Liver (tissue), 9 donors: ENCODE data around the gene LIMS2. TPM values are rescaled to one million over a fixed set of nuclear protein-coding genes. Genes with fewer than 3 reads are reported as not detected.

ENCODE experiments used
- DNase-seq: peaks from one replicate; pipeline ENCODE4 v3.0.0-alpha.2; 2017; ENCODE audit warnings: low spot score
- H3K27ac ChIP-seq, 2 donors: one replicate each; pipeline ENCODE4 v1.7.0; 2013; ENCODE audit warnings: inconsistent platforms in 2 of 2, low read length in 2 of 2, control low read depth in 1 of 2, low read depth in 1 of 2, mild to moderate bottlenecking in 1 of 2
- H3K27me3 ChIP-seq, 4 donors: one replicate each; pipeline versions ENCODE4 v1.6.1 to v1.7.0; 2013; ENCODE audit warnings: low read length in 3 of 4, inconsistent platforms in 1 of 4, mild to moderate bottlenecking in 1 of 4, moderate library complexity in 1 of 4; ENCODE audit not compliant: control insufficient read depth in 4 of 4, insufficient read depth in 4 of 4
- H3K36me3 ChIP-seq, 4 donors: one replicate each; pipeline versions ENCODE4 v1.6.1 to v1.7.0; 2013; ENCODE audit warnings: low read length in 3 of 4, mild to moderate bottlenecking in 3 of 4, low read depth in 1 of 4, moderate library complexity in 1 of 4; ENCODE audit not compliant: control insufficient read depth in 4 of 4, insufficient read depth in 3 of 4
- H3K4me1 ChIP-seq, 4 donors: one replicate each; pipeline versions ENCODE4 v1.6.1 to v1.7.0; 2013; ENCODE audit warnings: low read length in 3 of 4, mild to moderate bottlenecking in 3 of 4, moderate library complexity in 1 of 4; ENCODE audit not compliant: control insufficient read depth in 4 of 4, insufficient read depth in 4 of 4
- H3K4me3 ChIP-seq, 3 donors: one replicate each; pipeline versions ENCODE4 v1.6.1 to v1.7.0; 2013; ENCODE audit warnings: low read length in 3 of 3, control low read depth in 1 of 3, low read depth in 1 of 3, mild to moderate bottlenecking in 1 of 3
- H3K9ac ChIP-seq, 2 donors: one replicate each; pipeline ENCODE4 v1.7.0; 2013; ENCODE audit warnings: low read length in 2 of 2, mild to moderate bottlenecking in 2 of 2, moderate library complexity in 2 of 2, control low read depth in 1 of 2, low read depth in 1 of 2
- H3K9me3 ChIP-seq, 4 donors: one replicate each; pipeline versions ENCODE4 v1.6.1 to v1.7.0; 2013; ENCODE audit warnings: low read length in 3 of 4; ENCODE audit not compliant: control insufficient read depth in 4 of 4
- EGR1 ChIP-seq, 2 donors: IDR thresholded peaks; 2 replicates each; pipeline ENCODE4 v1.6.1; 2016 to 2018; ENCODE audit warnings: antibody characterized with exemption in 2 of 2, low read depth in 2 of 2
- FOXA1 ChIP-seq: IDR thresholded peaks from 2 replicates; pipeline ENCODE4 v1.6.1; 2016; ENCODE audit warnings: antibody characterized with exemption
- FOXA2 ChIP-seq: IDR thresholded peaks from 2 replicates; pipeline ENCODE4 v1.6.1; 2016; ENCODE audit warnings: antibody characterized with exemption
- HNF4A ChIP-seq, 2 donors: conservative IDR thresholded peaks; 2 replicates each; pipeline ENCODE4 v1.6.1; 2016; ENCODE audit warnings: antibody characterized with exemption in 2 of 2, mild to moderate bottlenecking in 2 of 2
- HNF4G ChIP-seq: IDR thresholded peaks from 2 replicates; pipeline ENCODE4 v1.6.1; 2016; ENCODE audit warnings: antibody characterized with exemption
- JUND ChIP-seq, 2 donors: IDR thresholded peaks; 2 replicates each; pipeline ENCODE4 v1.6.1; 2016; ENCODE audit warnings: antibody characterized with exemption in 2 of 2
- NR2F2 ChIP-seq: IDR thresholded peaks from 2 replicates; pipeline ENCODE4 v1.6.1; 2016; ENCODE audit warnings: antibody characterized with exemption
- RAD21 ChIP-seq, 2 donors: IDR thresholded peaks; 2 replicates each; pipeline ENCODE4 v1.6.1; 2016; ENCODE audit warnings: antibody characterized with exemption in 2 of 2, mild to moderate bottlenecking in 2 of 2
- RXRA ChIP-seq, 2 donors: IDR thresholded peaks; 2 replicates each; pipeline ENCODE4 v1.6.1; 2017 to 2018; ENCODE audit warnings: antibody characterized with exemption in 2 of 2, mild to moderate bottlenecking in 1 of 2
- SP1 ChIP-seq: IDR thresholded peaks from 2 replicates; pipeline ENCODE4 v1.6.1; 2018; ENCODE audit warnings: antibody characterized with exemption, mild to moderate bottlenecking
- TAF1 ChIP-seq: conservative IDR thresholded peaks from 2 replicates; pipeline ENCODE4 v1.6.1; 2016; ENCODE audit warnings: antibody characterized with exemption, mild to moderate bottlenecking
- YY1 ChIP-seq: IDR thresholded peaks from 2 replicates; pipeline ENCODE4 v1.6.1; 2016; ENCODE audit warnings: antibody characterized with exemption, mild to moderate bottlenecking
- WGBS: extraction: QIAGEN DNeasy Blood & Tissue Kit; methylation state at CpG from one replicate; pipeline ENCODE4 v1.1.7; 2013; 5-methylcytosine and 5-hydroxymethylcytosine counted together
- polyA plus RNA-seq, 2 donors: library from polyadenylated mRNA; stranded (reverse) in 1 of 2; unstranded in 1 of 2; fragments of 200-250 nt in 1 of 2; fragments of >200 nt in 1 of 2; fragmentation: Nextera tagmentation in 1 of 2; extraction: Ambion mirVana in 1 of 2; gene quantifications; one replicate each; pipeline versions ENCODE4 v1.2.1 to v1.2.3, GENCODE V29; 2013 to 2015
- total RNA-seq, 2 donors: library from RNA; depleted of rRNA; stranded (reverse); fragments of >200 nt; gene quantifications; one replicate each; pipeline ENCODE4 v1.2.3, GENCODE V29; 2014
- TF ChIP-seq, protein P1 (sequence below): IDR thresholded peaks from 2 replicates; pipeline ENCODE4 v1.6.1; 2016; ENCODE audit warnings: antibody characterized with exemption, mild to moderate bottlenecking
- TF ChIP-seq, protein P2 (sequence below): IDR thresholded peaks from 2 replicates; pipeline ENCODE4 v1.6.1; 2016; ENCODE audit warnings: antibody characterized with exemption
- TF ChIP-seq, protein P3 (sequence below): IDR thresholded peaks from 2 replicates; pipeline ENCODE4 v1.6.1; 2016; ENCODE audit warnings: antibody characterized with exemption
- TF ChIP-seq, protein P4 (sequence below): fragments of 150-350 bp; IDR thresholded peaks from 2 replicates; pipeline ENCODE4 v1.5.1; 2017; ENCODE audit warnings: improper control_type of control experiment, low read depth, low read length; ENCODE audit not compliant: missing input control
- TF ChIP-seq, protein P5 (sequence below): IDR thresholded peaks from 2 replicates; pipeline ENCODE4 v1.6.1; 2016; ENCODE audit warnings: antibody characterized with exemption
- donor health status: healthy.
- donor health status: healthy.
- donor health status: healthy.
- donor health status: healthy.
- donor health status: healthy.

The LIMS2 gene
- total and polyA plus RNA-seq, 4 donors: 1.4 to 17.9 (median 16.1) TPM

DNA sequence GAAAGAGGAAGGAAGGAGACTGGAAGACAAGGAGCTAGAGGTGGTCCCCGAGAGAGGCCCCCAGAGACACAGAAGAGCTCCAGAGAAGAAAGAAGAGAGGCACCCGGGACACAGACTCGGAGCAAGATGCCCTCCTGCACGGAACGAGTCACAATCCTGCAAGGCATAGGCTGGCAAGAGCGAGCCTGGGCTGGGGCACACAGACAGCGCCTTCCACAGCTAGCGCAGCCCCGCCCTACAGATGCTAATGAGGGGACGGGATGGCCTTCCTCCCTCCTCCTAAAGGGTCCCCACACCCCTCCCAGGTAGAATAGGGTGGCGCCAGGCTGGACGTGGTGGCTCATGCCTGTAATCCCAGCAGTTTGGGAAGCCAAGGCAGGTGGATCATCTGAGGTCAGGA lies 49.2 kb downstream of the LIMS2 start:
- no peak overlapping the region for H3K9ac ChIP-seq
- H3K27me3 ChIP-seq: no peaks in the 10 kb centered on the region
- H3K36me3 ChIP-seq: no peaks in the 10 kb centered on the region
- no peak for DNase-seq
- no peaks in the 10 kb centered on the region for H3K9me3 ChIP-seq
- H3K4me1 ChIP-seq: no peaks in the 10 kb centered on the region
- no peak overlapping the region for H3K4me3 ChIP-seq
- 73% methylated on average over 12 of the region's 12 CpGs for WGBS
- TF ChIP-seq EGR1 (IDR thresholded peaks at IDR 0.05; ENCODE audit: low read depth in 2 of 2) (no peak), TAF1 (no peak), HNF4G (no peak), HNF4A (conservative IDR thresholded peaks at IDR 0.05) (no peak), RXRA (IDR thresholded peaks at IDR 0.05) (no peak), NR2F2 (no peak)
- TF ChIP-seq, protein P1, sequence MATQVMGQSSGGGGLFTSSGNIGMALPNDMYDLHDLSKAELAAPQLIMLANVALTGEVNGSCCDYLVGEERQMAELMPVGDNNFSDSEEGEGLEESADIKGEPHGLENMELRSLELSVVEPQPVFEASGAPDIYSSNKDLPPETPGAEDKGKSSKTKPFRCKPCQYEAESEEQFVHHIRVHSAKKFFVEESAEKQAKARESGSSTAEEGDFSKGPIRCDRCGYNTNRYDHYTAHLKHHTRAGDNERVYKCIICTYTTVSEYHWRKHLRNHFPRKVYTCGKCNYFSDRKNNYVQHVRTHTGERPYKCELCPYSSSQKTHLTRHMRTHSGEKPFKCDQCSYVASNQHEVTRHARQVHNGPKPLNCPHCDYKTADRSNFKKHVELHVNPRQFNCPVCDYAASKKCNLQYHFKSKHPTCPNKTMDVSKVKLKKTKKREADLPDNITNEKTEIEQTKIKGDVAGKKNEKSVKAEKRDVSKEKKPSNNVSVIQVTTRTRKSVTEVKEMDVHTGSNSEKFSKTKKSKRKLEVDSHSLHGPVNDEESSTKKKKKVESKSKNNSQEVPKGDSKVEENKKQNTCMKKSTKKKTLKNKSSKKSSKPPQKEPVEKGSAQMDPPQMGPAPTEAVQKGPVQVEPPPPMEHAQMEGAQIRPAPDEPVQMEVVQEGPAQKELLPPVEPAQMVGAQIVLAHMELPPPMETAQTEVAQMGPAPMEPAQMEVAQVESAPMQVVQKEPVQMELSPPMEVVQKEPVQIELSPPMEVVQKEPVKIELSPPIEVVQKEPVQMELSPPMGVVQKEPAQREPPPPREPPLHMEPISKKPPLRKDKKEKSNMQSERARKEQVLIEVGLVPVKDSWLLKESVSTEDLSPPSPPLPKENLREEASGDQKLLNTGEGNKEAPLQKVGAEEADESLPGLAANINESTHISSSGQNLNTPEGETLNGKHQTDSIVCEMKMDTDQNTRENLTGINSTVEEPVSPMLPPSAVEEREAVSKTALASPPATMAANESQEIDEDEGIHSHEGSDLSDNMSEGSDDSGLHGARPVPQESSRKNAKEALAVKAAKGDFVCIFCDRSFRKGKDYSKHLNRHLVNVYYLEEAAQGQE: no peak
- no peak overlapping the region for H3K27ac ChIP-seq

DNA sequence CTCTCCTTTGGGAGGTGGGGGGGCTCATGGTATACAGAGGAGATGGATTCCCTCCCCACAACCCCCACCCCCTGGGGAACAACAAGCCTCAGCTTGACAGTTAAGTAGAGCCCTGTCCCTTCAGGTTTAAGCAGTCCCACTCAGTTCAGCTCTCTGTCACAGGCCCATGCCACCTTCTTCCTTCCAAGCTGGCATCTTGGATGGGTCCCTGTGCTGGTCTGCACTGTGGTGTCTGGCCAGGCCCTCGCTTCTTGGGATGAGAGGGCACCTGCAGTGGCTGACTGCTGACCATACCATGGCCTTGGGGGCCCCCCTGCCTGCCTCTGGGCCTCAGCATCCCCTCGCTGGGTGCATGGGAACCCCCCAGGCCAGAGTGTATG lies 49.8 kb downstream of the LIMS2 start:
- Histone ChIP-seq H3K27ac (no peak overlapping the region), H3K9ac (no peak overlapping the region), H3K4me1 (no peaks in the 10 kb centered on the region), H3K36me3 (no peaks in the 10 kb centered on the region), H3K4me3 (no peak overlapping the region), H3K9me3 (no peaks in the 10 kb centered on the region), H3K27me3 (no peaks in the 10 kb centered on the region)
- WGBS: 88% methylated on average over 2 of the region's 2 CpGs
- no peak for TF ChIP-seq NR2F2
- DNase-seq: no peak

DNA sequence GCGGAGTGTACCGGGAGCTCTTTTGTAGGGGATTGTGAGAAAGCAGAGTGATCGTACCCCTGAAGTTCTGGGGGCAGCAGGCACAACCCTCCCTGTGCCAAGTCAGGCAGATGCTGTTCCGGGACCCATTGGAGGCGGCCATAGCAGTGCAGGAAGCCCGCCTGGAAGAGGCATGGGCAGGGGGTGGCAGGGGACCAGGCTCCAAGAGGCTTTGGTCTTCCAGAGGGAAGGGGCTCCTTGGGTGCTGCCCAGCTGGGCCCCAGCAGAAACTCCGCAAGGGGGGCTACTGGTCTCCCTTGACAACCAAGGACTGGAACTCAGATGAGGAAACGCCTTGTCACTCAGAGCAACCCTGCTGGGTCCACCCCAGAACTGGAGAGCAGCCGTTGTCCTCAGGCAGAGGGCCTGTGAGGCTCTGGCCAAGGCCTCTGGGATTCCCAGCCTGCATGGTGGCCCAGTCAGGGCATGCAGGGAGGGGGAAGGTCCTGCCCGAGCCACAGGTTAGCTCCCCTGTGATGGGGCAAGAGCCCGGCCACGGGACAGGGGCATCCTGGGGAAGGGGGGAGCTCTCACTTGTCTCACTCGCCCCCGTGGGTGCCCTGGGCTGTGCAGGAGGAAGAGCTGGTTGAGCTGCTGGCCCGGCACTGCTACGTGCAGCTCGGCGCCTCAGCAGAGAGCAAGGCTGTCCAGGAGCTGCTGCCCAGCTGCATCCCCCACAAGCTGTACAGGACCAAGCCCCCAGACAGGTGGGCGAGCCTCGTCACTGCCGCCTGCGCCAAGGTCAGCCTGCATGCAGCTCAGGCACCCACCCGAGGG lies 50.4 kb downstream of the LIMS2 start:
- Histone ChIP-seq H3K36me3 (no peaks in the 10 kb centered on the region), H3K27me3 (no peaks in the 10 kb centered on the region), H3K4me1 (no peaks in the 10 kb centered on the region), H3K9me3 (no peaks in the 10 kb centered on the region), H3K4me3 (no peak overlapping the region), H3K9ac (no peak overlapping the region), H3K27ac (no peak overlapping the region)
- DNase-seq: no peak
- 93% methylated on average over 23 of the region's 23 CpGs for WGBS
- no peak for TF ChIP-seq FOXA1
- no peak for TF ChIP-seq SP1
- no peak for TF ChIP-seq TAF1
- TF ChIP-seq, protein P2, sequence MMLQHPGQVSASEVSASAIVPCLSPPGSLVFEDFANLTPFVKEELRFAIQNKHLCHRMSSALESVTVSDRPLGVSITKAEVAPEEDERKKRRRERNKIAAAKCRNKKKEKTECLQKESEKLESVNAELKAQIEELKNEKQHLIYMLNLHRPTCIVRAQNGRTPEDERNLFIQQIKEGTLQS: no peak
- no peak for TF ChIP-seq YY1
- TF ChIP-seq, protein P3, sequence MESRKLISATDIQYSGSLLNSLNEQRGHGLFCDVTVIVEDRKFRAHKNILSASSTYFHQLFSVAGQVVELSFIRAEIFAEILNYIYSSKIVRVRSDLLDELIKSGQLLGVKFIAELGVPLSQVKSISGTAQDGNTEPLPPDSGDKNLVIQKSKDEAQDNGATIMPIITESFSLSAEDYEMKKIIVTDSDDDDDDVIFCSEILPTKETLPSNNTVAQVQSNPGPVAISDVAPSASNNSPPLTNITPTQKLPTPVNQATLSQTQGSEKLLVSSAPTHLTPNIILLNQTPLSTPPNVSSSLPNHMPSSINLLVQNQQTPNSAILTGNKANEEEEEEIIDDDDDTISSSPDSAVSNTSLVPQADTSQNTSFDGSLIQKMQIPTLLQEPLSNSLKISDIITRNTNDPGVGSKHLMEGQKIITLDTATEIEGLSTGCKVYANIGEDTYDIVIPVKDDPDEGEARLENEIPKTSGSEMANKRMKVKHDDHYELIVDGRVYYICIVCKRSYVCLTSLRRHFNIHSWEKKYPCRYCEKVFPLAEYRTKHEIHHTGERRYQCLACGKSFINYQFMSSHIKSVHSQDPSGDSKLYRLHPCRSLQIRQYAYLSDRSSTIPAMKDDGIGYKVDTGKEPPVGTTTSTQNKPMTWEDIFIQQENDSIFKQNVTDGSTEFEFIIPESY: no peak
- TF ChIP-seq, protein P4, sequence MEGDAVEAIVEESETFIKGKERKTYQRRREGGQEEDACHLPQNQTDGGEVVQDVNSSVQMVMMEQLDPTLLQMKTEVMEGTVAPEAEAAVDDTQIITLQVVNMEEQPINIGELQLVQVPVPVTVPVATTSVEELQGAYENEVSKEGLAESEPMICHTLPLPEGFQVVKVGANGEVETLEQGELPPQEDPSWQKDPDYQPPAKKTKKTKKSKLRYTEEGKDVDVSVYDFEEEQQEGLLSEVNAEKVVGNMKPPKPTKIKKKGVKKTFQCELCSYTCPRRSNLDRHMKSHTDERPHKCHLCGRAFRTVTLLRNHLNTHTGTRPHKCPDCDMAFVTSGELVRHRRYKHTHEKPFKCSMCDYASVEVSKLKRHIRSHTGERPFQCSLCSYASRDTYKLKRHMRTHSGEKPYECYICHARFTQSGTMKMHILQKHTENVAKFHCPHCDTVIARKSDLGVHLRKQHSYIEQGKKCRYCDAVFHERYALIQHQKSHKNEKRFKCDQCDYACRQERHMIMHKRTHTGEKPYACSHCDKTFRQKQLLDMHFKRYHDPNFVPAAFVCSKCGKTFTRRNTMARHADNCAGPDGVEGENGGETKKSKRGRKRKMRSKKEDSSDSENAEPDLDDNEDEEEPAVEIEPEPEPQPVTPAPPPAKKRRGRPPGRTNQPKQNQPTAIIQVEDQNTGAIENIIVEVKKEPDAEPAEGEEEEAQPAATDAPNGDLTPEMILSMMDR: no peak
- no peak for TF ChIP-seq EGR1 (IDR thresholded peaks at IDR 0.05; ENCODE audit: low read depth in 2 of 2)
- TF ChIP-seq, protein P5, sequence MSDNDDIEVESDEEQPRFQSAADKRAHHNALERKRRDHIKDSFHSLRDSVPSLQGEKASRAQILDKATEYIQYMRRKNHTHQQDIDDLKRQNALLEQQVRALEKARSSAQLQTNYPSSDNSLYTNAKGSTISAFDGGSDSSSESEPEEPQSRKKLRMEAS: no peak
- TF ChIP-seq HNF4G: no peak
- no peak for TF ChIP-seq RXRA (IDR thresholded peaks at IDR 0.05)
- no peak for TF ChIP-seq JUND (IDR thresholded peaks at IDR 0.05)
- no peak for TF ChIP-seq HNF4A (conservative IDR thresholded peaks at IDR 0.05)
- TF ChIP-seq RAD21 (IDR thresholded peaks at IDR 0.05): no peak
- TF ChIP-seq FOXA2: no peak
- no peak for TF ChIP-seq NR2F2
